ENCODE results near the gene JAK2.

DNA sequence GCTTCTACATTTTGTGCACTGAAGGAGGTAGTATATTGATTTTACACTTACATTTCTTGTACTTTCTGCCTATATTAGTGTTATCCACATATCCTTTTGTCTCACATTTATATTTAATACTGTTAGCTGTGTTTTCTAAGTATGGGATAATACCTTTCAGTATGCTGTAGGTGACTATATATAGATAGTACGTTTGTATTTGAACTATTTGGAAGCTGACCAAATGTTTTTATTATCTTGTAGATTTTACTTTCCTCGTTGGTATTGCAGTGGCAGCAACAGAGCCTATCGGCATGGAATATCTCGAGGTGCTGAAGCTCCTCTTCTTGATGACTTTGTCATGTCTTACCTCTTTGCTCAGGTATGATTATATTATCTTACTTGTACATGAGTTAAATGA, 59.1 kb downstream of the JAK2 start:
- TF ChIP-seq CTCF (optimal IDR thresholded peaks at IDR 0.05 in 1 of 3, IDR thresholded peaks at IDR 0.05 in 1 of 3, conservative IDR thresholded peaks at IDR 0.05 in 1 of 3; ENCODE audit: extremely low read depth in 1 of 3, insufficient read depth in 2 of 3, low read length in 3 of 3) (no peak), EZH2 (IDR thresholded peaks at IDR 0.05; ENCODE audit: low read length) (no peak)

Data from keratinocyte (primary cell).